SK-N-SH treated with all-trans-retinoic acid at 6 μM for 48 hours (cell line): ENCODE data around the gene LDHAL6A.

Experiments
- ESRRG ChIP-seq: fragments of 250-450 bp; sonication (Bioruptor Pico); IDR thresholded peaks from 2 replicates; pipeline ENCODE4 v1.6.1; 2021; ENCODE audit warnings: mild to moderate bottlenecking
- GLIS3 ChIP-seq: fragments of 250-450 bp; sonication (Bioruptor Pico); IDR thresholded peaks from 2 replicates; pipeline ENCODE4 v1.5.0; 2020; ENCODE audit warnings: mild to moderate bottlenecking, moderate library complexity
- PPARA ChIP-seq: fragments of 250-450 bp; sonication (Bioruptor Pico); IDR thresholded peaks from 2 replicates; pipeline ENCODE4 v1.5.0; 2020; ENCODE audit warnings: mild to moderate bottlenecking, borderline replicate concordance
- RARB ChIP-seq: fragments of 250-450 bp; sonication (Bioruptor Pico); IDR thresholded peaks from 2 replicates; pipeline ENCODE4 v1.8.0; 2021; ENCODE audit warnings: mild to moderate bottlenecking, moderate library complexity
- SNAI2 ChIP-seq: fragments of 250-450 bp; sonication (Bioruptor Pico); IDR thresholded peaks from 2 replicates; pipeline ENCODE4 v1.5.0; 2020; ENCODE audit warnings: mild to moderate bottlenecking, moderate library complexity
- TCF4 ChIP-seq: fragments of 250-450 bp; sonication (Bioruptor Pico); IDR thresholded peaks from 2 replicates; pipeline ENCODE4 v1.8.0; 2021; ENCODE audit warnings: mild to moderate bottlenecking, moderate library complexity, borderline replicate concordance
- TOX ChIP-seq: fragments of 250-450 bp; sonication (Bioruptor Pico); IDR thresholded peaks from 2 replicates; pipeline ENCODE4 v1.8.0; 2021; ENCODE audit warnings: mild to moderate bottlenecking, moderate library complexity, borderline replicate concordance
- TSHZ2 ChIP-seq: fragments of 250-450 bp; sonication (Bioruptor Pico); IDR thresholded peaks from 2 replicates; pipeline ENCODE4 v1.5.0; 2020; ENCODE audit warnings: mild to moderate bottlenecking, moderate library complexity
- ZC3H10 ChIP-seq: fragments of 250-450 bp; sonication (Bioruptor Pico); IDR thresholded peaks from 2 replicates; pipeline ENCODE4 v1.5.1; 2021; ENCODE audit warnings: mild to moderate bottlenecking, moderate library complexity
- ZFP3 ChIP-seq: fragments of 250-450 bp; sonication (Bioruptor Pico); IDR thresholded peaks from 2 replicates; pipeline ENCODE4 v1.5.0; 2020; ENCODE audit warnings: mild to moderate bottlenecking, moderate library complexity
- ZFP30 ChIP-seq: fragments of 450-650 bp; formaldehyde crosslinking; IDR thresholded peaks from 2 replicates; pipeline ENCODE4 v1.5.0; 2022; ENCODE audit warnings: mild to moderate bottlenecking, moderate library complexity
- ZNF8 ChIP-seq: fragments of 450-650 bp; formaldehyde crosslinking; IDR thresholded peaks from 2 replicates; pipeline ENCODE4 v1.5.0; 2020; ENCODE audit warnings: mild to moderate bottlenecking, moderate library complexity
- TF ChIP-seq, protein P1 (sequence below): fragments of 250-450 bp; sonication (Bioruptor Pico); IDR thresholded peaks from 2 replicates; pipeline ENCODE4 v1.5.1; 2020; ENCODE audit warnings: low read depth, mild to moderate bottlenecking, moderate library complexity
- TF ChIP-seq, protein P2 (sequence below): fragments of 250-450 bp; sonication (Bioruptor Pico); IDR thresholded peaks from 2 replicates; pipeline ENCODE4 v1.8.0; 2020; ENCODE audit warnings: mild to moderate bottlenecking, moderate library complexity, borderline replicate concordance

DNA sequence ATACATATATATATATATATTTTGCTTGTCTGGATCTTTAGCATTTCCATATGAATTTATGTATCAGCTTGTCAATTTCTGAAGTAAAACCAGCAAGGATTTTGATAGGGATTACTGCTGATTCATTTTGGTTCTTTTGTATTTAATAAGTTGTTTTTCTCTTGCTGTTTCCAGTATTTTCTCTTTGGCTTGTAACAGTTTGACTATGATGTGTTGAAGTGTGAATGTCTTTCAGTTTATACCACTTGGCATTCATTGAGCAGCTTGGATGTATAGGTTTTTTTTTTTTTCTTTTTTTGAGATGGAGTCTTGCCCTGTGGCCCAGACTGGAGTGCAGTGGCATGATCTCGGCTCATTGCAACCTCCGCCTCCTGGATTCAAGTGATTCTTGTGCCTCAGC lies 12.4 kb downstream of the LDHAL6A start:
- TF ChIP-seq ZFP3 (no peak), ZFP30 (CRISPR knock-in tag) (no peak), PPARA (CRISPR knock-in tag) (no peak), TSHZ2 (CRISPR knock-in tag) (no peak), RARB (CRISPR knock-in tag) (no peak), TOX (CRISPR knock-in tag) (no peak), ESRRG (no peak), TCF4 (no peak), GLIS3 (no peak), SNAI2 (CRISPR knock-in tag) (no peak), ZNF8 (CRISPR knock-in tag) (no peak), ZC3H10 (CRISPR knock-in tag) (no peak)
- TF ChIP-seq, protein P1, sequence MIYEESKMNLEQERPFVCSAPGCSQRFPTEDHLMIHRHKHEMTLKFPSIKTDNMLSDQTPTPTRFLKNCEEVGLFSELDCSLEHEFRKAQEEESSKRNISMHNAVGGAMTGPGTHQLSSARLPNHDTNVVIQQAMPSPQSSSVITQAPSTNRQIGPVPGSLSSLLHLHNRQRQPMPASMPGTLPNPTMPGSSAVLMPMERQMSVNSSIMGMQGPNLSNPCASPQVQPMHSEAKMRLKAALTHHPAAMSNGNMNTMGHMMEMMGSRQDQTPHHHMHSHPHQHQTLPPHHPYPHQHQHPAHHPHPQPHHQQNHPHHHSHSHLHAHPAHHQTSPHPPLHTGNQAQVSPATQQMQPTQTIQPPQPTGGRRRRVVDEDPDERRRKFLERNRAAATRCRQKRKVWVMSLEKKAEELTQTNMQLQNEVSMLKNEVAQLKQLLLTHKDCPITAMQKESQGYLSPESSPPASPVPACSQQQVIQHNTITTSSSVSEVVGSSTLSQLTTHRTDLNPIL (CRISPR knock-in tag), result no peak
- TF ChIP-seq, protein P2, sequence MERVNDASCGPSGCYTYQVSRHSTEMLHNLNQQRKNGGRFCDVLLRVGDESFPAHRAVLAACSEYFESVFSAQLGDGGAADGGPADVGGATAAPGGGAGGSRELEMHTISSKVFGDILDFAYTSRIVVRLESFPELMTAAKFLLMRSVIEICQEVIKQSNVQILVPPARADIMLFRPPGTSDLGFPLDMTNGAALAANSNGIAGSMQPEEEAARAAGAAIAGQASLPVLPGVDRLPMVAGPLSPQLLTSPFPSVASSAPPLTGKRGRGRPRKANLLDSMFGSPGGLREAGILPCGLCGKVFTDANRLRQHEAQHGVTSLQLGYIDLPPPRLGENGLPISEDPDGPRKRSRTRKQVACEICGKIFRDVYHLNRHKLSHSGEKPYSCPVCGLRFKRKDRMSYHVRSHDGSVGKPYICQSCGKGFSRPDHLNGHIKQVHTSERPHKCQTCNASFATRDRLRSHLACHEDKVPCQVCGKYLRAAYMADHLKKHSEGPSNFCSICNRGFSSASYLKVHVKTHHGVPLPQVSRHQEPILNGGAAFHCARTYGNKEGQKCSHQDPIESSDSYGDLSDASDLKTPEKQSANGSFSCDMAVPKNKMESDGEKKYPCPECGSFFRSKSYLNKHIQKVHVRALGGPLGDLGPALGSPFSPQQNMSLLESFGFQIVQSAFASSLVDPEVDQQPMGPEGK, result no peak
